Nephron (organoid): ENCODE data around the gene PAPLN.
A peak's percentile ranks its signal among the peaks of the same experiment; 100 is the strongest.

Source experiments
- H3K27ac Mint-ChIP-seq, 3 experiments: 2 replicates each; pipeline ENCODE4 v1.8.0; 2020; ENCODE audit warnings: mixed read lengths in 3 of 3, mild to moderate bottlenecking in 2 of 3, moderate library complexity in 1 of 3
- H3K27me3 Mint-ChIP-seq: 2 replicates; pipeline ENCODE4 v1.8.0; 2021; ENCODE audit warnings: low read depth, mild to moderate bottlenecking, moderate library complexity, mixed read lengths
- H3K36me3 Mint-ChIP-seq: 2 replicates; pipeline ENCODE4 v1.8.0; 2020; ENCODE audit warnings: low read depth, mixed read lengths
- H3K4me1 Mint-ChIP-seq: 2 replicates; pipeline ENCODE4 v1.8.0; 2020; ENCODE audit warnings: mixed read lengths
- H3K4me3 Mint-ChIP-seq, 3 experiments: 2 replicates each; pipeline ENCODE4 v1.8.0; 2020; ENCODE audit warnings: mild to moderate bottlenecking in 3 of 3, mixed read lengths in 3 of 3, moderate library complexity in 2 of 3
- H3K9me3 Mint-ChIP-seq: 2 replicates; pipeline ENCODE4 v1.8.0; 2020; ENCODE audit warnings: mixed read lengths
- CTCF ChIP-seq, 3 experiments: fragments of 200-600 bp; sonication (generic); IDR thresholded peaks; one replicate each; pipeline ENCODE4 v1.5.0; 2021; ENCODE audit warnings: antibody characterized with exemption in 3 of 3; ENCODE audit not compliant: unreplicated experiment in 3 of 3

Gene PAPLN

GRCh38 chr14:73265721-73266046 is 28.4 kb downstream of the PAPLN start:
- TF ChIP-seq CTCF (IDR thresholded peaks at IDR 0.05; ENCODE audit: unreplicated experiment in 3 of 3), result no peak
- no peaks in the 10 kb centered on the region for H3K9me3 Mint-ChIP-seq
- no peak overlapping the region for H3K4me3 Mint-ChIP-seq
- peaks cover 9% of the 10 kb centered on the region for H3K4me1 Mint-ChIP-seq
- H3K27me3 Mint-ChIP-seq, result peaks cover 3% of the 10 kb centered on the region
- H3K27ac Mint-ChIP-seq, result no peak overlapping the region
- H3K36me3 Mint-ChIP-seq, result peaks cover 11% of the 10 kb centered on the region

- no peak for TF ChIP-seq CTCF (IDR thresholded peaks at IDR 0.05; ENCODE audit: unreplicated experiment in 3 of 3)
- H3K4me1 Mint-ChIP-seq, result peaks cover 9% of the 10 kb centered on the region
- peaks cover 14% of the 10 kb centered on the region for H3K36me3 Mint-ChIP-seq
- no peaks in the 10 kb centered on the region for H3K9me3 Mint-ChIP-seq
- peaks cover 6% of the 10 kb centered on the region for H3K27me3 Mint-ChIP-seq
- H3K27ac Mint-ChIP-seq, result no peak overlapping the region
- H3K4me3 Mint-ChIP-seq, result no peak overlapping the region
Measured at GRCh38 chr14:73266317-73266716, 29.0 kb downstream of the PAPLN start.

- no peak overlapping the region for H3K4me3 Mint-ChIP-seq
- peaks cover 14% of the 10 kb centered on the region for H3K4me1 Mint-ChIP-seq
- no peaks in the 10 kb centered on the region for H3K9me3 Mint-ChIP-seq
- TF ChIP-seq CTCF (IDR thresholded peaks at IDR 0.05; ENCODE audit: unreplicated experiment in 3 of 3), result no peak
- H3K36me3 Mint-ChIP-seq, result peaks cover 19% of the 10 kb centered on the region
- H3K27ac Mint-ChIP-seq, result no peak overlapping the region
- peaks cover 6% of the 10 kb centered on the region for H3K27me3 Mint-ChIP-seq
Measured at GRCh38 chr14:73267474-73267873, 30.2 kb downstream of the PAPLN start.

GRCh38 chr14:73269729-73270531 is 32.6 kb downstream of the PAPLN start:
- peak overlapping the region; percentile 59 to 80 (median 60) for H3K4me3 Mint-ChIP-seq
- peaks cover 6% of the 10 kb centered on the region for H3K27me3 Mint-ChIP-seq
- H3K27ac Mint-ChIP-seq, result peak overlapping the region in 2 of 3 experiments; percentile 18 to 26
- no peak for TF ChIP-seq CTCF (IDR thresholded peaks at IDR 0.05; ENCODE audit: unreplicated experiment in 3 of 3)
- no peaks in the 10 kb centered on the region for H3K9me3 Mint-ChIP-seq
- H3K4me1 Mint-ChIP-seq, result peaks cover 14% of the 10 kb centered on the region
- peaks cover 31% of the 10 kb centered on the region for H3K36me3 Mint-ChIP-seq

- Mint-ChIP-seq H3K36me3 (peaks cover 45% of the 10 kb centered on the region), H3K27me3 (peaks cover 6% of the 10 kb centered on the region), H3K27ac (no peak overlapping the region), H3K4me3 (no peak overlapping the region), H3K9me3 (no peaks in the 10 kb centered on the region), H3K4me1 (peaks cover 14% of the 10 kb centered on the region)
- no peak for TF ChIP-seq CTCF (IDR thresholded peaks at IDR 0.05; ENCODE audit: unreplicated experiment in 3 of 3)
Measured at GRCh38 chr14:73272393-73272792, 35.1 kb downstream of the PAPLN start.

GRCh38 chr14:73273799-73274198 is 36.5 kb downstream of the PAPLN start:
- no peak overlapping the region for H3K4me3 Mint-ChIP-seq
- H3K9me3 Mint-ChIP-seq, result no peaks in the 10 kb centered on the region
- H3K27ac Mint-ChIP-seq, result peak overlapping the region in 1 of 3 experiments; percentile 26
- no peak for TF ChIP-seq CTCF (IDR thresholded peaks at IDR 0.05; ENCODE audit: unreplicated experiment in 3 of 3)
- H3K27me3 Mint-ChIP-seq, result peaks cover 6% of the 10 kb centered on the region
- peaks cover 42% of the 10 kb centered on the region for H3K36me3 Mint-ChIP-seq
- peaks cover 14% of the 10 kb centered on the region for H3K4me1 Mint-ChIP-seq
